ENCODE data around the gene MBTPS2.

DNA sequence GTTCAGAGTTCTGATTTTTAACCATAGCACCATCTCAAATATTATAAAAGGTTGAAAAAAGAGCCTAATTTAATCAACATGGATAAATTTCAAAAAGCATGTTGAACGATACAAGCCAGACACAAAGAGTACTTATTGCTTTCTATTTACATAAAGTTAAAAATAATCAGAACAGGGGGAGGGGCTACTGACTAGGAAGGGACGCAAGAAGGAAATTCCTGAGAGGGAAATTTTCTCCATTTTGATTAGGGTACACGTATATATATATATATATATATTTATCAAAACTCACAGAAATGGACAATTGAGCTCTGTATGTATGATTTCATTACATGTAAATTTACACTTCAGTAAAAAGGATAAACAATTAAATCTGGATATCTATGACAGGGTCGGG lies 482 bp upstream of the MBTPS2 start:
- TF ChIP-seq, protein P1, sequence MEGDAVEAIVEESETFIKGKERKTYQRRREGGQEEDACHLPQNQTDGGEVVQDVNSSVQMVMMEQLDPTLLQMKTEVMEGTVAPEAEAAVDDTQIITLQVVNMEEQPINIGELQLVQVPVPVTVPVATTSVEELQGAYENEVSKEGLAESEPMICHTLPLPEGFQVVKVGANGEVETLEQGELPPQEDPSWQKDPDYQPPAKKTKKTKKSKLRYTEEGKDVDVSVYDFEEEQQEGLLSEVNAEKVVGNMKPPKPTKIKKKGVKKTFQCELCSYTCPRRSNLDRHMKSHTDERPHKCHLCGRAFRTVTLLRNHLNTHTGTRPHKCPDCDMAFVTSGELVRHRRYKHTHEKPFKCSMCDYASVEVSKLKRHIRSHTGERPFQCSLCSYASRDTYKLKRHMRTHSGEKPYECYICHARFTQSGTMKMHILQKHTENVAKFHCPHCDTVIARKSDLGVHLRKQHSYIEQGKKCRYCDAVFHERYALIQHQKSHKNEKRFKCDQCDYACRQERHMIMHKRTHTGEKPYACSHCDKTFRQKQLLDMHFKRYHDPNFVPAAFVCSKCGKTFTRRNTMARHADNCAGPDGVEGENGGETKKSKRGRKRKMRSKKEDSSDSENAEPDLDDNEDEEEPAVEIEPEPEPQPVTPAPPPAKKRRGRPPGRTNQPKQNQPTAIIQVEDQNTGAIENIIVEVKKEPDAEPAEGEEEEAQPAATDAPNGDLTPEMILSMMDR (conservative IDR thresholded peaks at IDR 0.05; ENCODE audit: low read length), result no peak
- no peak for TF ChIP-seq EZH2phosphoT487 (IDR thresholded peaks at IDR 0.05; ENCODE audit: borderline replicate concordance, low read depth, low read length)

All from OCI-LY7 (cell line).